Muscle of back (tissue), 11 donors: Measurements from ENCODE around the gene CETN1. TPM values are rescaled to one million over a fixed set of nuclear protein-coding genes. Genes with fewer than 3 reads are reported as not detected.
A peak's percentile ranks its signal among the peaks of the same experiment; 100 is the strongest.

Experiments
- DNase-seq, 3 donors: peaks; one replicate each; pipeline versions ENCODE4 v3.0.0 to v3.0.0-alpha.2; 2013
- polyA plus RNA-seq, 10 donors: library from polyadenylated mRNA; unstranded; fragments of 120-200 nt; gene quantifications; one replicate each; pipeline ENCODE4 v1.2.1, GENCODE V29; 2013; ENCODE audit not compliant: insufficient read length in 10 of 10

Gene CETN1
- polyA plus RNA-seq, 10 donors = not detected

DNA sequence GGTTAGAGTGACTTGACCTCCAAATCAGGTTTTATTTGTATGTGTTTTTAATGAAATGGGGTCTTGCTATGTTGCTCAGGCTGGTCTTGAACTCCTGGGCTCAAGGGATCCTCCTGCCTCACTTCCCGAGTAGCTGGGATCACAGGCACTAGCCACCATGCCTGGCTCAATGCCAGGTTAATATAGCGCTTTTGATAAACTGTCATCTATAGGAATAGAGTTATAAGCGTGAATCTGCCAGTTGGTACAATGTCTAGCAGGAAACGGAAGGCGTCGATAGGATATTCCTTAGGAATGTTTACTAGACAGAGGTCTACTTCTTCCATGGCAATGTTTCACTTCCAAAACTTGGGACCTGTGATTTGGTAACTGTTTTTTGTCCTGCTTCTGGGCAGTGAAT lies 42.1 kb downstream of the CETN1 start:
- DNase-seq = no peak

DNA sequence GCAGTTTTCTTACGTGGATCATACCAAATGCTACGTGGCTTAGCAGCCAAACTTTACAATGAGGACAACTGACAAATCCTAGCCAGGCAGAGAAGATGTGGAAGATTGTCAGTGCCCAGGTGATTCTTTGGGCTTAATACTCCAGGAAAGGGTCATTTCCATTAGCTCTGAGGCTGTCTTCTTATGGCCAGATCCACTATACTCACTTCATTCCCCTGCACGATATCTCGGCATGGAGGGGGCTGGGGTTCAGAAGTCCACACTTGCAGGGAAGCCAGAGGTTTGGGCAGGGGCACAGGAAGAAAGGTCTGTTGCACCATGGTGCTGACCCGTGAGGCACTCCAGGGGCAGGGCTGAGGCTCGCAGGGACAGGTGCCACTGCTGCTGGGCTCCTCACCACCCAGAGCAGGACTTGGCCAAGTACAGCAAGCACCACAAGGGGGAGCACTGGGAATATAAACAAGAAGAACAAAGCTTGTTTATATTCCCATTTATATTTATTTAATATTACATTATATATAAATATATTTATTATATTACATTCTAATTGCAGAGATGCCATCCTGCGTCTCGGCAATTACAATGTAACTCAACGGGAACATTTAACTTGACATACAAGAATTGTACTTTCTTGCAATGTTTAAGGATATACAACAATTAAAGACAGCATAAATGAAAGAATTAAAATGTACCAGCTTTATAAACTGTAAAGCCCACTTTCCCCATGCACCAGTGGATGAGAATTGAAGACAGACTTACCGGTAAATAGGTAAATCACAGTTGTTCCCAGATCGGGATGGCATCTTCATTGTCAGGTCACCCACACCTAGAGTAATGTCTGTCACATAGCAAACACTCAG lies 43.8 kb downstream of the CETN1 start:
- peak; percentile 54 to 80 (median 70) for DNase-seq

DNA sequence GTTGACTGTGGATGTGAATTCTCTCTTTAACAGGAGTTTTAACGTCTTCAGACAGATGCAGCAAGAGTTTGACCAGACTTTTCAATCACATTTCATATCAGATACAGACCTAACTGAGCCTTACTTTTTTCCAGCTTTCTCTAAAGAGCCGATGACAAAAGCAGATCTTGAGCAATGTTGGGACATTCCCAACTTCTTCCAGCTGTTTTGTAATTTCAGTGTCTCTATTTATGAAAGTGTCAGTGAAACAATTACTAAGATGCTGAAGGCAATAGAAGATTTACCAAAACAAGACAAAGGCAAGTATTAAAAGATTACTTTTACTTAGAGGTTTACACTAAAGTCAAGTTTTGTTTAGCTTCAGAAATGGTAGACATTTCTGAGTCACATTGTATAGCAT lies 47.1 kb downstream of the CETN1 start:
- DNase-seq = no peak

DNA sequence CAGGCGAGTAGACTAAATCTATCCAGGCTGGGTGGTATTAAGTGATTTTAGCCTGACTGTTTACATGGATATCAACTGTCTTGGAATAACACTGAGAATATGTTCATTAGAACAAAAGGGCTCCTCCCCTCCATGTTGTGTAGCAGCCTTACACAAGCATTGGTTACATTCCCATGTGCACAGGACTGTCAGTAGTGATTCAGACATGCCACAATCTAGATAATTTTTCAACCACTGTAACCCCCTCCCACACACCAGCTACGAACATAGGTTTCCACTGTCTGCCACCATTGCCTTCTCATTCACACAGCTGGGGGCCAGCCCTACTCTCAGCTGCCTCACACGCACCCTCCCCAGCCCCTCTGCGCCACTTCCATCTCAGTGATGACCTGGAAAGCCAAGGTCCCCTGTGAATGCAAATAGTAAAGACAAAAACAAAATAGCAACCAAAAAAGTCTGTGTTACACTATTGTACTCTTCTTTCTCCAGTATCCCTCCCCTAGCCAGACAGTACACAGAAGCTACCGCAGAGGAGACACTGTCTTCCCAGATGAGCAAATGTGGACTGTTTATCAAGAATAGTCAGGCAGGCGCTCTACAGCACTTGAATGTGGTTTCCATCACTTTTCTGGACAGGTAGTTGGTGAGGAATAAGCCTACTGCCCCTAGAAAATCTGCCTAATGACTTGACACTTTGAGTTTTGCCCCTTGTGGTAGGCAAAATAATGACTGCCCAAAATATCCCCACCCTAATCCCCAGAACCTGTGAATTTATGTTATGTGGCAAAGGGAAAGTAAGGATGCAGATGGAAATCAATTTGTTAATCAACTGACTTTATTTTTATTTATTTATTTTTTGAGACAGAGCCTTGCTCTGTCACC lies 49.3 kb downstream of the CETN1 start:
- no peak for DNase-seq

DNA sequence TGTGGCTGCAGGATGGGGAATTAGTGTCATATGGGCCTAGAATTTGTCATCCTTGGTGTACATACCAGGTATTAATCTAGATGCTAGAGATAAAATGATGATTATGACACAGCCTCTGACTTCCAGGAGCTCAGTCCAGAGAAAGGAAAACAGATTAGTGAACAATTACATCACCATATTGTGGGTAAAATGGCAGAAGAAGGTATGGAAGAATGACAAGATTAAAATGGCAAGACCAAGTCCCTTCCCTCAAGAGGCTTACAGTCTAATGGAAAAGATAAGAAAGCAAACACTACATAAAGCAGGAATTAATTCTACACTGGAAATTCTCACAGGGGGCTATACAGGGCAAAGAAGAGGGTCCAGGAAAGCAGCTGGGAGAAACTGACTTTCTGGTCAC lies 51.4 kb downstream of the CETN1 start:
- DNase-seq = no peak

Other genes starting within 250 kb of the CETN1 start
- 10 to 100 TPM; 42.8 to 82.8 (median 56.7) TPM for gene COLEC12, start 79.7 kb upstream of the CETN1 start, polyA plus RNA-seq
- gene CLUL1, start 16.6 kb downstream of the CETN1 start, polyA plus RNA-seq = 1 to 10 TPM in 3 of 10 donors, under 1 TPM in 7; 0.36 to 3.1 (median 0.85) TPM
- 100 to 1,000 TPM in 1 of 10 donors, 10 to 100 TPM in 9; 51.3 to 122 (median 60.4) TPM for gene TYMS, start 77.3 kb downstream of the CETN1 start, polyA plus RNA-seq
- gene ENOSF1, start 132.2 kb downstream of the CETN1 start, polyA plus RNA-seq = 10 to 100 TPM; 13.3 to 52.3 (median 21.8) TPM
- 10 to 100 TPM; 47.7 to 72.0 (median 53.5) TPM for gene YES1, start 231.9 kb downstream of the CETN1 start, polyA plus RNA-seq